GM12891 (cell line): ENCODE data around the gene ZNRF1.

ENCODE experiments used
- POLR2A ChIP-seq: IDR thresholded peaks from 2 replicates; pipeline ENCODE4 v1.6.1; 2011; ENCODE audit warnings: low read depth, low read length, control low read depth
- SPI1 ChIP-seq: IDR thresholded peaks from 2 replicates; pipeline ENCODE4 v1.6.1; 2011; ENCODE audit warnings: low read depth, low read length, control low read depth
- TAF1 ChIP-seq: IDR thresholded peaks from 2 replicates; pipeline ENCODE4 v1.6.1; 2011; ENCODE audit warnings: low read depth, low read length, control low read depth

DNA sequence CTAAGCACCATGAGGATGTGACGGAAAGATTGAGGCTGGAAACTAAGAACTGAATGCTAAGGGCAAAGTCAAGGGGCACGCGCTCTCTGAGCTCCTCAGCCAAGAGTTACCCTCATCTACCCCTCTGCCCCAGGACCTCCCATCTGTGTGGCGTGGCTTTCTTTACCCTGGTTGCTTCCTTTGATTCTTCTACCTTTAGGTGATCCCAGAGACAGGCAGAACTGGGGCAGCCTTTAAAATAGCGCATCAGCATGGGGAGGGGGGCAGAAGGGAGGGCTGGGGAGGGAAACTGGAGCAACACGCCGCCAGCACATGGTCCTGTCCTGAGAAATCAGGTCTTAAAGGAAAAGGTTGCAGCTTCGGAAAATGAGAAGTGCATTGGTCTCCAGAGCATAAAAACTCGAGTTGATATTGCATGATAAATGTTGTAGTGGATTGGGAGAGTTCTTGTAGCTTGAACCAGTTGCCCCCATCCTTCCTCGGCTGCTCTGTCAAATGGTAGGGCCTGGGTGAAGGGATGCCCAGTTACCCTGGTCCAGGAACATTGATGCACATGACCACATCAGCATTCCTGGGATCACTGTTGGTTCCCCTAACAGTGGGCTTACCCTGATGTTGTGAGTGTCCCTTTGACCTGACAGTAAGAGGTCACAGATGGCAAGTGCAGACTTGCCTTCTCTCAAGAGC lies 88.0 kb downstream of the ZNRF1 start:
- TF ChIP-seq TAF1: no peak
- no peak for TF ChIP-seq SPI1
- TF ChIP-seq POLR2A: no peak
